Type B pancreatic cell (in vitro differentiated cells): ENCODE results near the gene NME2. TPM values are rescaled to one million over a fixed set of nuclear protein-coding genes. Genes with fewer than 3 reads are reported as not detected.

ENCODE experiments used
- DNase-seq: peaks from one replicate; pipeline ENCODE4 v3.0.0; 2021; ENCODE audit warnings: mixed read lengths; ENCODE audit not compliant: unreplicated experiment; ENCODE audit errors: extremely low spot score
- H3K27ac Mint-ChIP-seq: 2 replicates; pipeline ENCODE4 v1.8.0; 2021; ENCODE audit warnings: mild to moderate bottlenecking, mixed read lengths
- H3K27me3 Mint-ChIP-seq: 2 replicates; pipeline ENCODE4 v1.8.0; 2021; ENCODE audit warnings: mixed read lengths
- H3K36me3 Mint-ChIP-seq: 2 replicates; pipeline ENCODE4 v1.8.0; 2021; ENCODE audit warnings: mixed read lengths
- H3K4me1 Mint-ChIP-seq: one replicate; pipeline ENCODE4 v1.8.0; 2021; ENCODE audit warnings: mixed read lengths; ENCODE audit not compliant: unreplicated experiment
- H3K4me3 Mint-ChIP-seq: 2 replicates; pipeline ENCODE4 v1.8.0; 2021; ENCODE audit warnings: mild to moderate bottlenecking, mixed read lengths
- H3K9me3 Mint-ChIP-seq: 2 replicates; pipeline ENCODE4 v1.8.0; 2021; ENCODE audit warnings: mixed read lengths
- total RNA-seq: library from RNA; stranded (reverse); gene quantifications from 2 replicates; pipeline ENCODE4 v1.2.1, GENCODE V29; 2021; ENCODE audit warnings: low replicate concordance
- TF ChIP-seq, protein P1 (sequence below): fragments of 200-600 bp; sonication (generic); conservative IDR thresholded peaks from 2 replicates; pipeline ENCODE4 v1.5.0; 2021; ENCODE audit warnings: antibody characterized with exemption, mild to moderate bottlenecking

NME2 gene
- total RNA-seq, 1 donor from 2014 or later = 481 TPM

DNA sequence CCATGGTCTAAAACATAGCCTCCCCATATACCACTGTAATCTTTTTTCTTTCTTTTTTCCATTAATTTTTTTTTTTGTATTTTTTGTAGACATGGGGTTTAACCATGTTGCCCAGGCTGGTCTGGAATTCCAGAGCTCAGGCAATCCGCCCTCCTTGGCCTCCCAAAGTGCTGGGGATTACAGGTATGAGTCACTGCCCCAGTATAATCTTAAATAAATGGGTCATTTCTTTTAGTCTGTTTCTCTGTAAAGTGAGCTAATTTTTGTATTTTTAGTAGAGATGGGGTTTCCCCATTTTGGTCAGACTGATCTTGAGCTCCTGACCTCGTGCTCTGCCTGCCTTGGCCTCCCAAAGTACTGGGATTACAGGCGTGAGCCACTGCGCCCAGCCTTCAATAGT is 18.6 kb upstream of the NME2 start:
- TF ChIP-seq, protein P1, sequence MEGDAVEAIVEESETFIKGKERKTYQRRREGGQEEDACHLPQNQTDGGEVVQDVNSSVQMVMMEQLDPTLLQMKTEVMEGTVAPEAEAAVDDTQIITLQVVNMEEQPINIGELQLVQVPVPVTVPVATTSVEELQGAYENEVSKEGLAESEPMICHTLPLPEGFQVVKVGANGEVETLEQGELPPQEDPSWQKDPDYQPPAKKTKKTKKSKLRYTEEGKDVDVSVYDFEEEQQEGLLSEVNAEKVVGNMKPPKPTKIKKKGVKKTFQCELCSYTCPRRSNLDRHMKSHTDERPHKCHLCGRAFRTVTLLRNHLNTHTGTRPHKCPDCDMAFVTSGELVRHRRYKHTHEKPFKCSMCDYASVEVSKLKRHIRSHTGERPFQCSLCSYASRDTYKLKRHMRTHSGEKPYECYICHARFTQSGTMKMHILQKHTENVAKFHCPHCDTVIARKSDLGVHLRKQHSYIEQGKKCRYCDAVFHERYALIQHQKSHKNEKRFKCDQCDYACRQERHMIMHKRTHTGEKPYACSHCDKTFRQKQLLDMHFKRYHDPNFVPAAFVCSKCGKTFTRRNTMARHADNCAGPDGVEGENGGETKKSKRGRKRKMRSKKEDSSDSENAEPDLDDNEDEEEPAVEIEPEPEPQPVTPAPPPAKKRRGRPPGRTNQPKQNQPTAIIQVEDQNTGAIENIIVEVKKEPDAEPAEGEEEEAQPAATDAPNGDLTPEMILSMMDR = no peak
- no peaks in the 10 kb centered on the region for H3K9me3 Mint-ChIP-seq
- H3K4me1 Mint-ChIP-seq = peaks cover 21% of the 10 kb centered on the region
- no peaks in the 10 kb centered on the region for H3K27me3 Mint-ChIP-seq
- no peak overlapping the region for H3K4me3 Mint-ChIP-seq
- H3K36me3 Mint-ChIP-seq = no peaks in the 10 kb centered on the region
- no peak for DNase-seq
- no peak overlapping the region for H3K27ac Mint-ChIP-seq

DNA sequence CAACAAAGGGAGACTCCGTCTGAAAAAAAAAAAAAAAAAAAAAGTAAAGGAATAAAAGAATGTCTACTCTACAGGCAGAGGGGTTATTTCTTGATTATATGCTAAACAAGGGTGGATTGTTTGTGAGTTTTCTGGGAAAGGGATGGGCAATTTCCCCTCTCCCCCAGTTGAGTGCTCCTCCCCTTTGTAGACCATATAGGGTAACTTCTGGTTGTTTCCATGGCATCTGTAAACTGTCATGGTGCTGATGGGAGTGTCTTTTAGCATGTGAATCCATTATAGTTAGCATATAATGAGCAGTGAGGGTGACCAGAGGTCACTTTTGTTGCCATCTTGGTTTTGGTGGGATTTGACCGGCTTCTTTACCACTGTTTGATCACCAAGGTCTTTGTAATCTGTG is 17.0 kb upstream of the NME2 start:
- TF ChIP-seq, protein P1 = no peak
- Mint-ChIP-seq H3K4me1 (peaks cover 15% of the 10 kb centered on the region), H3K27me3 (no peaks in the 10 kb centered on the region), H3K36me3 (no peaks in the 10 kb centered on the region), H3K27ac (no peak overlapping the region), H3K9me3 (no peaks in the 10 kb centered on the region), H3K4me3 (no peak overlapping the region)
- DNase-seq = no peak

DNA sequence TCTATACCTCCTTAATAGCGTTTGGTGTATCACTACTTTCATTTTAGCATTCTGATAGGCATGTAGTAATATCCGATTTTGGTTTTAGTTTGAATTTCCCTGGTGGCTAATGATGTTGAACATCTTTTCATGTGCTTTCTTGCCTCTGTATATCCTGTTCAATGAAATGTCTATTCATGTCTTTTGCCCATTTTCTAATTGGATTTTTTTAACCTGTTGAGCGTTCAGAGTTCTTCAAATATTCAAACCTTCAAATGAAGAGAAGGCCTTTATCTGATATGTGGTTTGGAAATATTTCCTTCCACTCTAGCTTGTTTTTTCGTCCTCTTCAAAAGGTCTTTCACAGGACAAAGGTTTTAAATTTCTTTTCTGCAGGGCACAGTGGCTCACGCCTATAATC is 15.3 kb upstream of the NME2 start:
- TF ChIP-seq, protein P1 = no peak
- H3K4me1 Mint-ChIP-seq = peaks cover 10% of the 10 kb centered on the region
- peaks cover 4% of the 10 kb centered on the region for H3K36me3 Mint-ChIP-seq
- H3K27me3 Mint-ChIP-seq = no peaks in the 10 kb centered on the region
- no peak overlapping the region for H3K27ac Mint-ChIP-seq
- H3K9me3 Mint-ChIP-seq = no peaks in the 10 kb centered on the region
- H3K4me3 Mint-ChIP-seq = no peak overlapping the region
- DNase-seq = no peak

DNA sequence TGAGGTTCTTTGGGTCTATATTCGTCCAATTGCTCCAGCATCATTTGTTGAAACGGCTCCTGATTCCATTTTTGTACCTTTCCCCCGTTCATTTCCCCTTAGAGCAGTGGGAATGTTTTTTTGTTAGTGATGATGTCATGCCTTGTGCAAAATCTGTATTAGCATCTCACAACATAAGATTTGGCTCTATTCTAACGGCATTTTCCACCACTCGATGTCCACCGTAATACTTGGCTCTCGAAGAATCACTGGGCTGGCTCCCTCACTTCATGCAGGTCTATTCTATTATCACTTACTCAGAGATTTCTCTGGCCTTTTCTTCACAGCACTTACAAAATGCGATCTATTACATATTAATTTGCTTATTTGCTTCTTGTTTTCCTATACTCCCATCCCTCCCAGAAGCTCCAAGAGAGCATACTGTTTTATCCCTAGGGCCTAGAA is 13.4 kb upstream of the NME2 start:
- H3K36me3 Mint-ChIP-seq = peaks cover 12% of the 10 kb centered on the region
- no peaks in the 10 kb centered on the region for H3K9me3 Mint-ChIP-seq
- H3K27ac Mint-ChIP-seq = no peak overlapping the region
- TF ChIP-seq, protein P1 = no peak
- H3K4me3 Mint-ChIP-seq = no peak overlapping the region
- no peaks in the 10 kb centered on the region for H3K27me3 Mint-ChIP-seq
- no peak for DNase-seq
- H3K4me1 Mint-ChIP-seq = peaks cover 7% of the 10 kb centered on the region

DNA sequence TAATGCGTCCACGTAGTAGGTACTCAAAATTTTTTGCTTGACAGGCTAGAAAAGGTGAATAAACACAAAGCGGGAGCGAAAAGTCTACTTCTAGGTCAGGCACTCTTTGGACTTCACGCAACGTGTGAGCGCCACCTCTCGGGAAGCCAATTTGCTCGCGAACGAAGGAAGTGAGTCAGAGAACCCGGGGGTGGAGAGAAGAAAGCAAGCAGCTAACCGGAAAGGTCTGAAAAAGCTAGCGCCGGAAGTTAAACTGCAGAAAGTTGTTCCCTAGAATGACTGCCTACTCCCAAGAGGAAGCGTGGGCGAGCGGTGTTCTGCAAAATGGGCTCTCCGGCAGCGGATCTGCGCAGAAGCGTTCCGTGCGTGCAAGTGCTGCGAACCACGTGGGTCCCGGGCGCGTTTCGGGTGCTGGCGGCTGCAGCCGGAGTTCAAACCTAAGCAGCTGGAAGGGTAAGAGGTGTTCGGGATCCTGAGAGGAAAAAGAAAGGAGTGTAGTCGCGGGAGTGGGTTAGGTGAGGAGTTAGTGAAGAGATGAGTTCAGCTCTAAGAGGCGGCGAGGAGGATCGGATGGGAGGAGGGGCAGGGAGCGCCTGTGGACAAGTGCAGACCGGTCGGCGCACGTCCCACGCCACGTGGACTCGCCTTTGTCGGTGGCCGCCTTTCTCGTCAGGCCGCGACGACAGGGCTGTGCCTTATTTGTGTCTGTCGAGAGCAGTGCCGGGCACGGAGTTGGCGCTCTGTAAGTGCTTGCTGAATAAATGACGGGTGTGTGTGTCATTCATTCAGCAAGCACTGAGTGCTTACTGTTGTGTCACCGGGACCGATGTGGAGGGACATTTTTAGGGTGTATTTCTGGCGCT is 12.8 kb upstream of the NME2 start, which contains the start of gene NME1:
NME1 (plus strand) TSS at position 350 of the 863 bp plus-strand sequence. CDS start 2,096 bp downstream, outside the sequence.
- peak; percentile 97 for DNase-seq
- H3K27me3 Mint-ChIP-seq = no peaks in the 10 kb centered on the region
- H3K4me1 Mint-ChIP-seq = peaks cover 7% of the 10 kb centered on the region
- TF ChIP-seq, protein P1 = peak; percentile 84
- H3K9me3 Mint-ChIP-seq = no peaks in the 10 kb centered on the region
- peaks cover 12% of the 10 kb centered on the region for H3K36me3 Mint-ChIP-seq
- H3K27ac Mint-ChIP-seq = no peak within 1 kb of the TSS
- H3K4me3 Mint-ChIP-seq = no peak within 1 kb of the TSS
